Hepatic stellate cell (primary cell): Measurements from ENCODE around the gene KHNYN.
"Not testable (repeated sequence)": the region's sequence is repeated elsewhere in the genome, so short reads cannot be mapped to it uniquely, and the experiment has no call there.

Source experiments
- DNase-seq: peaks from one replicate; pipeline ENCODE4 v3.0.0; 2011; ENCODE audit warnings: low spot score

The KHNYN gene

GRCh38 chr14:24473211-24473610, 43.5 kb downstream of the KHNYN start:
- DNase-seq, result no peak

DNA sequence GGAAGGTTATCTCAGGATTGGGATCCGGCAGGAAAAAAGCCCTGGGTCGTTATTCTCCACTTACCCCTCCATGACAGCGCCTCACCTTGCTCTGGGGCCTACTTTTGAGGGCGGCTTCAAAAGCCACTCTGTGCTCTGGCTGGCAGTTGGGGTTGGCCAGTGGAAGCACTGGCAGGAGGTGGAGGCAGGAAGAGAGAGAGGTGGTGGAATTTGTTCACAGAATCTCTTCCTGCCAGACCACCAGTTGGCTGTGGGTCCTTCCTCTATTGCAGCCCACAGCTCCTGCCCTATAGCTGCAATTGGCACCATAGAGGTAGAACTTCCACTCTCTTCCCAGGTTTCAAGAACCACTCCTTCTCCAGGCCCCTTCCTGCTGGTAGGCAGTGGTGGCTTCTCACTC, 45.5 kb downstream of the KHNYN start:
- no peak for DNase-seq

DNA sequence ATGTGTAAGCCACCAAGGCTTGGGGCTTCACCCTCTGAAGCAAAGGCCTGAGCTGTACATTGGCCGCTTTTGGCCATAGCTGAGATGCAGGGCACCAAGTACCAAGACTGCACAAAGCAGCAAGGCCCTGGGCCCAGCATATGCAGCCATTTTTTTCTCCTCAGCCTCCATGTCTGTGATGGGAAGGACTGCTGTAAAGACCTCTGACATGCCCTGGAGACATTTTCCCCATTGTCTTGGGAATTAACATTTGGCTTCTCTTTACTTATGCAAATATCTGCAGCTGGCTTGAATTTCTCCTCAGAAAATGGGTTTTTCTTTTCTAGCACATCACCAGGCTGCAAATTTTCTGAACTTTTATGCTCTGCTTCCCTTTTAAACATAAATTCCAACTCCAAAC, 50.2 kb downstream of the KHNYN start:
- not testable (repeated sequence) for DNase-seq

GRCh38 chr14:24481622-24482324, 52.0 kb downstream of the KHNYN start:
- DNase-seq, result peak; percentile 73

DNA sequence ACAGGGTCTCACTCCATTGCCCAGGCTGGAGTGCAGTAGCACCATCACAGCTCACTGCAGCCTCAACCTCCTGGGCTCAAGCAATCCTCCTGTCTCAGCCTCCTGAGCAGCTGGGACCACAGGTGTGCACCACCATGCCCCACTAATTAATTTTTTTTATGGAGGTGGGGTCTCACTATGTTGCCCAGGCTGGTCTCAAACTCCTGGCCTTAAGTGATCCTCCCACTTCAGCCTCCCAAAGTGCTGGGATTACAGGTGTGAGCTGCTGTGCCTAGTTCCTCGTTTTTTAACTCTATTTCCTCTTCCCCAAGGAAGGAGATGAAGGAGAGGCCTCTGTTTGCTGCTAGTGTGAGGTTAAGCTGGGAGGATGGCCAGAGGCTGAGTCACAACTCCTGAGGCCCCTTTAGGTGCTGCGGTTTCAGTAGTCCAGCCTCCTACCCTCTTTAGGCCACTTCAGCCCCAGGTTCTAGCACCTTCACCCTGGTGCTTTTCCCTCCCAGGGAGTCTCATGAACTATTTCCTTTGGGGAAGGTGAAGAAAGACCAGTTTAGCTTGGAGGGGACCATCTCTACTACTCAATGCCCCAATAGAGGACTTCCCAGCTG, 53.0 kb downstream of the KHNYN start:
- not testable (repeated sequence) for DNase-seq

DNA sequence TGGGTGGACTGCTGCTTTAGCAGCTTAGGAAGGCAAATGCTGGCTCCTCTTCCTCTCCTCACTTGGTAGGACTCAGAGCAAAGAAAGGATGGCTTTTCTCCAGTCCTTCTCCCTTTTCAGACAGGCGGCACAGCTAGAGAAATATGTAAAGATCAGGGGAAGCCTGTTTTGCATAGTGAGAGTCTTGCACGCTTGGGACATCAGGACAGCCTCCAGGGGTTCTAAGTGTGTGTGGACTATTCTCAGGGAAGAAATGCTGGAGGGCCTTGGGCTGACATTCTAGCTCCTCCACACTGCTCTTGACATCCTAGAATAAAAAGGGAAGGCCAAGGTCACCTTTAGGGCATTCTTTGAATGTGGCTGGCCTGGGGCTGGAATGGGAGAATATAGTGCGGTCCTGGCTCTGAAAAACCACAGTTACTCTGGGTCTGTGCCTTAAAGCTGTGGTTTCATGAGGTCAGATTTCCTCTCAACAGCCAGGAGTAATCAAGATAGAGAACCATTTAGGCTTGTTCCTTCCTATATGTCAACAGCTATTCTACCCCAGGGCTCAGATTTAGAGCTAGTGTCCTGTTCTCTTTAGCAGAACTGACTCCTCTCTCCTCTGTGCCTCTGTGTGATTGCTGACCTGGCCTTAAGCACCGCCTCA, 54.0 kb downstream of the KHNYN start:
- no peak for DNase-seq
